ENCODE measurements around the gene MAP6D1.

- TF ChIP-seq CTCF (conservative IDR thresholded peaks at IDR 0.05; ENCODE audit: low read length): peak; percentile 81
- no peak for TF ChIP-seq EZH2phosphoT487 (IDR thresholded peaks at IDR 0.05; ENCODE audit: borderline replicate concordance)
Measured at GRCh38 chr3:183766745-183767606, 58.4 kb downstream of the MAP6D1 start.

All from Loucy (cell line).